HG03060 (cell line): ENCODE measurements around the gene LPAR5.

Experiments
- ATAC-seq: cut with Tn5 transposase; IDR thresholded peaks from one replicate; pipeline ENCODE4 v1.9.1; 2021; ENCODE audit warnings: low read depth, moderate number of reproducible peaks; ENCODE audit not compliant: unreplicated experiment

The LPAR5 gene

DNA sequence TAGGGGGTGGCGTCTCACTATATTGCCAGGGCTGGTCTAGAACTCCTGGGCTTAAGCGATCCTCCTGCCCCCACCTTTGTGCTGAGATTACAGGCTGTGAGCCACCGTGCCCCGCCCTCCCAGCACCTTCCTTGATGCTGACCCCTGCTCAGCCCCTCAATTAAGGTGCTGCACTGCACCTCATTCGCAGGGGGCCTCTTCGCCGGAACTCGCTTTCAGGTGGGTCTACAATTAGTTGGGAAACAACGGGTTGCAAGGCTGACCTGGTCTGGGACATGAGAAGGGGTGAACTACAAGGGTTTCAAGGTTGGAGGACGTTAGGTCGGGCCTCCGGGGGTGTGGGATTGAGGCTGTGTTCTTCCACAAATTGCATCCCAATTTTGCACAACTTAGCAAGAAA is 66.4 kb downstream of the LPAR5 start:
- ATAC-seq: no peak
